Caco-2 (cell line): ENCODE results near the gene SLC7A6OS. TPM values are rescaled to one million over a fixed set of nuclear protein-coding genes. Genes with fewer than 3 reads are reported as not detected.

Experiments used
- BruUV-seq: library from RNA; stranded (reverse); fragments of 400-500 nt; replicated peaks from 2 replicates; lab custom pipeline; 2021; lab: Mats Ljungman, UMichigan
- CTCF ChIA-PET: fragments of 300-600 bp; sonication (Branson Sonifier 250); formaldehyde crosslinking; loops from one replicate; lab custom pipeline; 2022; ENCODE audit warnings: antibody characterized with exemption; lab: Charles Lee
- POLR2A ChIA-PET: fragments of 300-600 bp; sonication (Branson Sonifier 250); formaldehyde crosslinking; loops from one replicate; lab custom pipeline; 2022; ENCODE audit warnings: antibody characterized with exemption; lab: Charles Lee
- DNase-seq, 2 experiments: peaks; one replicate each; pipeline versions ENCODE4 v3.0.0 to v3.0.0-alpha.2; 2020 to 2022
- H3K27me3 ChIP-seq: replicated peaks from 2 replicates; pipeline ENCODE4 v1.6.0; 2011; ENCODE audit warnings: low read length; ENCODE audit not compliant: control insufficient read depth, insufficient read depth
- H3K36me3 ChIP-seq: 2 replicates; pipeline ENCODE4 v1.5.1; 2011; ENCODE audit warnings: low read length; ENCODE audit not compliant: control insufficient read depth, insufficient read depth
- H3K4me1 ChIP-seq: fragments of 250-450 bp; sonication (Bioruptor Pico); 2 replicates; pipeline ENCODE4 v1.5.1; 2020; ENCODE audit warnings: mild to moderate bottlenecking
- H3K4me3 ChIP-seq: 2 replicates; pipeline ENCODE4 v1.5.1; 2011; ENCODE audit warnings: low read depth, mild to moderate bottlenecking, control low read depth, low read length
- H3K9me3 ChIP-seq: fragments of 250-450 bp; sonication (Bioruptor Pico); 2 replicates; pipeline ENCODE4 v1.5.1; 2020; ENCODE audit warnings: mild to moderate bottlenecking, moderate library complexity
- H3K27ac Mint-ChIP-seq: one replicate; pipeline ENCODE4 v1.8.0; 2022; ENCODE audit warnings: mixed read lengths; ENCODE audit not compliant: unreplicated experiment
- H3K27me3 Mint-ChIP-seq: one replicate; pipeline ENCODE4 v1.8.0; 2022; ENCODE audit warnings: mixed read lengths; ENCODE audit not compliant: insufficient read depth, unreplicated experiment
- H3K36me3 Mint-ChIP-seq: one replicate; pipeline ENCODE4 v1.8.0; 2022; ENCODE audit warnings: mild to moderate bottlenecking, mixed read lengths; ENCODE audit not compliant: insufficient read depth, unreplicated experiment
- H3K4me1 Mint-ChIP-seq: one replicate; pipeline ENCODE4 v1.8.0; 2022; ENCODE audit warnings: low read depth, mixed read lengths; ENCODE audit not compliant: unreplicated experiment
- H3K4me3 Mint-ChIP-seq: one replicate; pipeline ENCODE4 v1.8.0; 2022; ENCODE audit warnings: mild to moderate bottlenecking, moderate library complexity, mixed read lengths; ENCODE audit not compliant: unreplicated experiment
- H3K9me3 Mint-ChIP-seq: one replicate; pipeline ENCODE4 v1.8.0; 2022; ENCODE audit warnings: mixed read lengths; ENCODE audit not compliant: unreplicated experiment
- intact Hi-C: fragments of 100-400 bp; cut with micrococcal nuclease; formaldehyde crosslinking; loops from one replicate; pipeline ENCODE4 v1.10.0; 2022; ENCODE audit not compliant: unreplicated experiment
- total RNA-seq: library from RNA; stranded (reverse); gene quantifications from 2 replicates; pipeline ENCODE4 v1.2.3, GENCODE V29; 2022
- TF ChIP-seq, protein P1 (sequence below), 2 experiments: fragments of 200-600 bp in 1 of 2; IDR thresholded peaks; 1 replicate in 1 of 2; 2 replicates in 1 of 2; pipeline versions ENCODE4 v1.5.1 to v1.8.0; 2011 to 2022; ENCODE audit warnings: antibody characterized with exemption in 1 of 2, control low read depth in 1 of 2, inconsistent platforms in 1 of 2, low read depth in 1 of 2, low read length in 1 of 2, mild to moderate bottlenecking in 1 of 2, moderate library complexity in 1 of 2; ENCODE audit not compliant: insufficient read depth in 1 of 2, severe bottlenecking in 1 of 2, unreplicated experiment in 1 of 2

The SLC7A6OS gene
- total RNA-seq, 1 experiment from 2014 or later, result 34.0 TPM

DNA sequence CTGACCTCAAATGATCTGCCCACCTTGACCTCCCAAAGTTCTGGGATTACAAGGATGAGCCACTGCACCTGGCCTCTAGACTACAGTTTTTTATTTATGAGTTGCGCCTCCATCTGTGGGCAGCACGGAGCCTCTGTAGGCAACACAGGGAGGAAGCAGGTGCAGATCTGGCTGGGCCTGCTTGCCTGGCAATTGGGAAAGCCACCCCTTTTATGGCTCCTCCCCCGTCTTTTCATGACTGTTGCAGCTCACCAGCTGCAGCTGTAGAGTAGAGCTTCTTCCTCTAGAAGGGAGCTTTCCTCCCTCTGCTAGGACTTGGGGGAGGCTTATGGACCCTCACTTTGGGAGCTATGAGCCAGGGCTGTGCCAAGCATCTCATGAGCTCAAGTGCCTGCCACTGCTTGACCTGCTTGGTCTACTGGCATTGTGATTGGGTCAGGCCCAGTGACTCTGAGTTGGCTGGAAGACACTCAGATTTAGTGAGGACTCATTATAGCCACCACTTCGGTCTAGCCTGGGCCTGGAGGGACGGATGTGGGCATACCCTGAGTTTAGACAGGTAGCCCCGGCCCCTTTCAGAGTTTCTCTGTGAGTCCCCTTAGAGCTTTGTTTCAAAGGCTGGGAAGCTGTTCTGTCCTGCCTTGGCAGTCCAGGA is 53.4 kb downstream of the SLC7A6OS start:
- H3K27ac Mint-ChIP-seq, result peak overlapping the region; percentile 58
- CTCF ChIA-PET, result interaction anchor here (0.6 to 2.6 kb wide), 9 partner anchors 20 to 166 kb away, joined by 3 to 15 read pairs (median 4); partner anchors contain the start of genes PRMT7 and SLC7A6OS

DNA sequence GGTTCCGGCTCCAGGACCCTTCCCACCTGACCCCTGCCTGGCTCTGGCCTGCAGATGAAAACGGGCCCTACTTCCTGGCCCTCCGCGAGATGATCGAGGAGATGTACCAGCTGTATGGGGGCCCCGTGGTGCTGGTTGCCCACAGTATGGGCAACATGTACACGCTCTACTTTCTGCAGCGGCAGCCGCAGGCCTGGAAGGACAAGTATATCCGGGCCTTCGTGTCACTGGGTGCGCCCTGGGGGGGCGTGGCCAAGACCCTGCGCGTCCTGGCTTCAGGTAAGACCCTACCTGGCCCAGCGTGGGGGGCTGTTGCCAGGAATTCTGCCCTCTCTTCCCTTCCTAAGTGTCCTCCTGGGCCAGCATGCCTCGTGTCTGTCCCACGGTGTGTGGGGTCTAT is 55.0 kb downstream of the SLC7A6OS start:
- ChIA-PET POLR2A (no interaction called here), CTCF (no interaction called here)
- intact Hi-C loops, result no loop called here
- no TSS peak for BruUV-seq
- no peak overlapping the region for H3K4me3 ChIP-seq
- H3K27me3 ChIP-seq, result no peaks in the 10 kb centered on the region
- TF ChIP-seq, protein P1, sequence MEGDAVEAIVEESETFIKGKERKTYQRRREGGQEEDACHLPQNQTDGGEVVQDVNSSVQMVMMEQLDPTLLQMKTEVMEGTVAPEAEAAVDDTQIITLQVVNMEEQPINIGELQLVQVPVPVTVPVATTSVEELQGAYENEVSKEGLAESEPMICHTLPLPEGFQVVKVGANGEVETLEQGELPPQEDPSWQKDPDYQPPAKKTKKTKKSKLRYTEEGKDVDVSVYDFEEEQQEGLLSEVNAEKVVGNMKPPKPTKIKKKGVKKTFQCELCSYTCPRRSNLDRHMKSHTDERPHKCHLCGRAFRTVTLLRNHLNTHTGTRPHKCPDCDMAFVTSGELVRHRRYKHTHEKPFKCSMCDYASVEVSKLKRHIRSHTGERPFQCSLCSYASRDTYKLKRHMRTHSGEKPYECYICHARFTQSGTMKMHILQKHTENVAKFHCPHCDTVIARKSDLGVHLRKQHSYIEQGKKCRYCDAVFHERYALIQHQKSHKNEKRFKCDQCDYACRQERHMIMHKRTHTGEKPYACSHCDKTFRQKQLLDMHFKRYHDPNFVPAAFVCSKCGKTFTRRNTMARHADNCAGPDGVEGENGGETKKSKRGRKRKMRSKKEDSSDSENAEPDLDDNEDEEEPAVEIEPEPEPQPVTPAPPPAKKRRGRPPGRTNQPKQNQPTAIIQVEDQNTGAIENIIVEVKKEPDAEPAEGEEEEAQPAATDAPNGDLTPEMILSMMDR (IDR thresholded peaks at IDR 0.05; ENCODE audit: insufficient read depth in 1 of 2, low read depth in 1 of 2, low read length in 1 of 2, severe bottlenecking in 1 of 2, unreplicated experiment in 1 of 2), result no peak
- Mint-ChIP-seq H3K4me1 (peaks cover 13% of the 10 kb centered on the region), H3K27me3 (no peaks in the 10 kb centered on the region), H3K36me3 (peaks cover 48% of the 10 kb centered on the region), H3K27ac (no peak overlapping the region), H3K4me3 (no peak overlapping the region), H3K9me3 (no peaks in the 10 kb centered on the region)
- H3K9me3 ChIP-seq, result no peaks in the 10 kb centered on the region
- H3K4me1 ChIP-seq, result peaks cover 14% of the 10 kb centered on the region
- H3K36me3 ChIP-seq, result no peaks in the 10 kb centered on the region
- no peak for DNase-seq

More for the DNA sequence above, 53.4 kb downstream of the SLC7A6OS start:
- Histone ChIP-seq H3K27me3 (no peaks in the 10 kb centered on the region), H3K36me3 (no peaks in the 10 kb centered on the region), H3K4me1 (peaks cover 19% of the 10 kb centered on the region), H3K4me3 (no peak overlapping the region), H3K9me3 (no peaks in the 10 kb centered on the region)
- TF ChIP-seq, protein P1 (IDR thresholded peaks at IDR 0.05; ENCODE audit: insufficient read depth in 1 of 2, low read depth in 1 of 2, low read length in 1 of 2, severe bottlenecking in 1 of 2, unreplicated experiment in 1 of 2), result no peak
- POLR2A ChIA-PET, result interaction anchor here (0.5 to 1.6 kb wide), 5 partner anchors 12 to 91 kb away, joined by 3 to 6 read pairs (median 6); partner anchors contain the start of genes ESRP2 and PLA2G15
- Mint-ChIP-seq H3K27me3 (no peaks in the 10 kb centered on the region), H3K4me1 (peaks cover 22% of the 10 kb centered on the region), H3K36me3 (peaks cover 38% of the 10 kb centered on the region), H3K9me3 (no peaks in the 10 kb centered on the region), H3K4me3 (no peak overlapping the region)
- peak; percentile 62 to 64 for DNase-seq
- intact Hi-C loops, result no loop called here
- no TSS peak for BruUV-seq

DNA sequence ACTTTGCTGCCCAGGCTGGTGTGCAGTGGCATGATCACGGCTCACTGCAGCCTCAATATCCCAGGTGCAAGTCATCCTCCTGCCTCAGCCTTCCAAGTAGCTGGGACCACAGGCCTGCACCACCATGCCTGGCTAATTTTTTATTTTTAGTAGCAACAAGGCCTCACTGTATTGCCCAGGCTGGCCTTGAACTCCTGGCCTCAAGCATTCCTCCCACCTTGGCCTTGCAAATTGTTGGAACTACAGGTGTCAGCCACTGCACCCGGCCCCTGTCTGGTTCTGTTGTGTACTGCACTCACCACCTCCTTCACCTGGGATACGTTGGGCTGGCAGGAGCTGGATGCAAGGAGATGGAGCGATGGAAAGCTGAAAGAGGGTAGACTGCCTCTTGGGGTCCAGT is 57.0 kb downstream of the SLC7A6OS start:
- ChIA-PET POLR2A (interaction anchor here (0.6 kb wide), 1 partner anchor 113 kb away, joined by 3 read pairs; no protein-coding TSS in a partner anchor), CTCF (no interaction called here)
- no peak overlapping the region for H3K27ac Mint-ChIP-seq

More for the DNA sequence above, 57.0 kb downstream of the SLC7A6OS start:
- Histone ChIP-seq H3K9me3 (no peaks in the 10 kb centered on the region), H3K36me3 (no peaks in the 10 kb centered on the region), H3K27me3 (no peaks in the 10 kb centered on the region), H3K4me3 (no peak overlapping the region), H3K4me1 (peaks cover 14% of the 10 kb centered on the region)
- TF ChIP-seq, protein P1 (IDR thresholded peaks at IDR 0.05; ENCODE audit: insufficient read depth in 1 of 2, low read depth in 1 of 2, low read length in 1 of 2, severe bottlenecking in 1 of 2, unreplicated experiment in 1 of 2), result no peak
- peaks cover 13% of the 10 kb centered on the region for H3K4me1 Mint-ChIP-seq
- DNase-seq, result no peak
- no peaks in the 10 kb centered on the region for H3K9me3 Mint-ChIP-seq
- peaks cover 62% of the 10 kb centered on the region for H3K36me3 Mint-ChIP-seq
- H3K27me3 Mint-ChIP-seq, result no peaks in the 10 kb centered on the region
- no TSS peak for BruUV-seq
- intact Hi-C loops, result no loop called here
- no peak overlapping the region for H3K4me3 Mint-ChIP-seq
